ENCODE results near the gene IQSEC3. TPM values are rescaled to one million over a fixed set of nuclear protein-coding genes. Genes with fewer than 3 reads are reported as not detected.
A peak's percentile ranks its signal among the peaks of the same experiment; 100 is the strongest.

The IQSEC3 gene
- total and polyA plus RNA-seq, 2 of the 13 experiments (the other 11 are each of a cell fraction or from before 2014, with no cell fraction given): not detected

GRCh38 chr12:153080-153746 lies 86.6 kb downstream of the IQSEC3 start (continued):
- TF ChIP-seq TFDP1 (CRISPR knock-in tag; IDR thresholded peaks at IDR 0.05; ENCODE audit: borderline replicate concordance): no peak
- no peak for TF ChIP-seq ZNF674 (CRISPR knock-in tag; IDR thresholded peaks at IDR 0.05; ENCODE audit: low read depth)
- TF ChIP-seq CENPT (CRISPR knock-in tag; IDR thresholded peaks at IDR 0.05; ENCODE audit: low read depth): no peak
- no peak for TF ChIP-seq ZNF737 (CRISPR knock-in tag; IDR thresholded peaks at IDR 0.05; ENCODE audit: borderline replicate concordance)
- TF ChIP-seq, protein P1, sequence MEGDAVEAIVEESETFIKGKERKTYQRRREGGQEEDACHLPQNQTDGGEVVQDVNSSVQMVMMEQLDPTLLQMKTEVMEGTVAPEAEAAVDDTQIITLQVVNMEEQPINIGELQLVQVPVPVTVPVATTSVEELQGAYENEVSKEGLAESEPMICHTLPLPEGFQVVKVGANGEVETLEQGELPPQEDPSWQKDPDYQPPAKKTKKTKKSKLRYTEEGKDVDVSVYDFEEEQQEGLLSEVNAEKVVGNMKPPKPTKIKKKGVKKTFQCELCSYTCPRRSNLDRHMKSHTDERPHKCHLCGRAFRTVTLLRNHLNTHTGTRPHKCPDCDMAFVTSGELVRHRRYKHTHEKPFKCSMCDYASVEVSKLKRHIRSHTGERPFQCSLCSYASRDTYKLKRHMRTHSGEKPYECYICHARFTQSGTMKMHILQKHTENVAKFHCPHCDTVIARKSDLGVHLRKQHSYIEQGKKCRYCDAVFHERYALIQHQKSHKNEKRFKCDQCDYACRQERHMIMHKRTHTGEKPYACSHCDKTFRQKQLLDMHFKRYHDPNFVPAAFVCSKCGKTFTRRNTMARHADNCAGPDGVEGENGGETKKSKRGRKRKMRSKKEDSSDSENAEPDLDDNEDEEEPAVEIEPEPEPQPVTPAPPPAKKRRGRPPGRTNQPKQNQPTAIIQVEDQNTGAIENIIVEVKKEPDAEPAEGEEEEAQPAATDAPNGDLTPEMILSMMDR (CRISPR knock-in tag; IDR thresholded peaks at IDR 0.05): peak; percentile 96
- no peak for TF ChIP-seq NRL (CRISPR knock-in tag; IDR thresholded peaks at IDR 0.05; ENCODE audit: borderline replicate concordance)
- TF ChIP-seq, protein P2, sequence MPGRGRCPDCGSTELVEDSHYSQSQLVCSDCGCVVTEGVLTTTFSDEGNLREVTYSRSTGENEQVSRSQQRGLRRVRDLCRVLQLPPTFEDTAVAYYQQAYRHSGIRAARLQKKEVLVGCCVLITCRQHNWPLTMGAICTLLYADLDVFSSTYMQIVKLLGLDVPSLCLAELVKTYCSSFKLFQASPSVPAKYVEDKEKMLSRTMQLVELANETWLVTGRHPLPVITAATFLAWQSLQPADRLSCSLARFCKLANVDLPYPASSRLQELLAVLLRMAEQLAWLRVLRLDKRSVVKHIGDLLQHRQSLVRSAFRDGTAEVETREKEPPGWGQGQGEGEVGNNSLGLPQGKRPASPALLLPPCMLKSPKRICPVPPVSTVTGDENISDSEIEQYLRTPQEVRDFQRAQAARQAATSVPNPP (CRISPR knock-in tag; IDR thresholded peaks at IDR 0.05): no peak
- no peak for TF ChIP-seq BATF2 (CRISPR knock-in tag; IDR thresholded peaks at IDR 0.05)
- TF ChIP-seq, protein P3, sequence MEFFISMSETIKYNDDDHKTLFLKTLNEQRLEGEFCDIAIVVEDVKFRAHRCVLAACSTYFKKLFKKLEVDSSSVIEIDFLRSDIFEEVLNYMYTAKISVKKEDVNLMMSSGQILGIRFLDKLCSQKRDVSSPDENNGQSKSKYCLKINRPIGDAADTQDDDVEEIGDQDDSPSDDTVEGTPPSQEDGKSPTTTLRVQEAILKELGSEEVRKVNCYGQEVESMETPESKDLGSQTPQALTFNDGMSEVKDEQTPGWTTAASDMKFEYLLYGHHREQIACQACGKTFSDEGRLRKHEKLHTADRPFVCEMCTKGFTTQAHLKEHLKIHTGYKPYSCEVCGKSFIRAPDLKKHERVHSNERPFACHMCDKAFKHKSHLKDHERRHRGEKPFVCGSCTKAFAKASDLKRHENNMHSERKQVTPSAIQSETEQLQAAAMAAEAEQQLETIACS (CRISPR knock-in tag; IDR thresholded peaks at IDR 0.05): no peak; the same call in 1 of the 2 replicates
- TF ChIP-seq PHB2 (IDR thresholded peaks at IDR 0.05; ENCODE audit: partially characterized antibody): no peak
- 0 out of 2 replicates have a peak, but pooled peaks have one; percentile 57 for TF ChIP-seq BRCA1 (CRISPR knock-in tag; IDR thresholded peaks at IDR 0.05)
- TF ChIP-seq ZNF143 (CRISPR knock-in tag; IDR thresholded peaks at IDR 0.05): no peak
- no peak for TF ChIP-seq SP140L (CRISPR knock-in tag; IDR thresholded peaks at IDR 0.05; ENCODE audit: borderline replicate concordance)
- no peak for TF ChIP-seq GZF1 (CRISPR knock-in tag; IDR thresholded peaks at IDR 0.05)
- TF ChIP-seq ZNF746 (CRISPR knock-in tag; IDR thresholded peaks at IDR 0.05): no peak
- TF ChIP-seq MTF1 (CRISPR knock-in tag; IDR thresholded peaks at IDR 0.05): no peak
- no peak for TF ChIP-seq ZNF451 (CRISPR knock-in tag; IDR thresholded peaks at IDR 0.05)
- no peak for TF ChIP-seq ZNF230 (CRISPR knock-in tag; IDR thresholded peaks at IDR 0.05)
- no peak for TF ChIP-seq MBNL3 (CRISPR knock-in tag; conservative IDR thresholded peaks at IDR 0.05)
- TF ChIP-seq NBN (conservative IDR thresholded peaks at IDR 0.05): no peak
- no peak for TF ChIP-seq ZNF547 (CRISPR knock-in tag; IDR thresholded peaks at IDR 0.05)
- TF ChIP-seq CEBPG (CRISPR knock-in tag; IDR thresholded peaks at IDR 0.05): no peak
- no peak for TF ChIP-seq NR1H2 (CRISPR knock-in tag; IDR thresholded peaks at IDR 0.05; ENCODE audit: borderline replicate concordance, low read depth)
